GM10266 (cell line): Measurements from ENCODE around the gene IMMP1L.
"Not testable (repeated sequence)": the region's sequence is repeated elsewhere in the genome, so short reads cannot be mapped to it uniquely, and the experiment has no call there.

Experiments used
- DNase-seq: peaks from one replicate; pipeline ENCODE4 v3.0.0; 2012; ENCODE audit errors: extremely low spot score
- TF ChIP-seq, protein P1 (sequence below): IDR thresholded peaks from 2 replicates; pipeline ENCODE4 v1.5.1; 2012; ENCODE audit warnings: mild to moderate bottlenecking, low read depth; ENCODE audit not compliant: control insufficient read depth, insufficient read depth; ENCODE audit errors: missing control alignments

Gene IMMP1L

DNA sequence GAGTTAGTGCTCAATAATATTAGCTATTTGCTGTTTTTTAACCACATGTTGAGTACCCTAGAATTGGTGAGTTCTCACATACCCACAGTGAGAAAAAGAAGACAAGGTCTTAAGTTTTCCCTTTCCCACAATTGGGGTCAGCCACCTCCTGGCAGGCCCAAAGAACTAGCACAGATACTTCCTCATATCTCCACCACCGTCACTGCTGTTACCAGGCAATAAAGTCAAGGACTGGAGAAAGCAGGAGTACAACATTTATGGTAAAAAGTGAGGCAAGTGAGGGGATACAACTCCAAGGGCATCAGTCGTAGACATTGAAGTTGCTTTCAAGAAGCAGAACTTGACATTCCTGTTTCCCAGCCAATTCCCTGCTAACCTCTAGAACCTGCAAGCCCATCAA lies 19.8 kb upstream of the IMMP1L start:
- DNase-seq: no peak
- TF ChIP-seq, protein P1, sequence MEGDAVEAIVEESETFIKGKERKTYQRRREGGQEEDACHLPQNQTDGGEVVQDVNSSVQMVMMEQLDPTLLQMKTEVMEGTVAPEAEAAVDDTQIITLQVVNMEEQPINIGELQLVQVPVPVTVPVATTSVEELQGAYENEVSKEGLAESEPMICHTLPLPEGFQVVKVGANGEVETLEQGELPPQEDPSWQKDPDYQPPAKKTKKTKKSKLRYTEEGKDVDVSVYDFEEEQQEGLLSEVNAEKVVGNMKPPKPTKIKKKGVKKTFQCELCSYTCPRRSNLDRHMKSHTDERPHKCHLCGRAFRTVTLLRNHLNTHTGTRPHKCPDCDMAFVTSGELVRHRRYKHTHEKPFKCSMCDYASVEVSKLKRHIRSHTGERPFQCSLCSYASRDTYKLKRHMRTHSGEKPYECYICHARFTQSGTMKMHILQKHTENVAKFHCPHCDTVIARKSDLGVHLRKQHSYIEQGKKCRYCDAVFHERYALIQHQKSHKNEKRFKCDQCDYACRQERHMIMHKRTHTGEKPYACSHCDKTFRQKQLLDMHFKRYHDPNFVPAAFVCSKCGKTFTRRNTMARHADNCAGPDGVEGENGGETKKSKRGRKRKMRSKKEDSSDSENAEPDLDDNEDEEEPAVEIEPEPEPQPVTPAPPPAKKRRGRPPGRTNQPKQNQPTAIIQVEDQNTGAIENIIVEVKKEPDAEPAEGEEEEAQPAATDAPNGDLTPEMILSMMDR: no peak

DNA sequence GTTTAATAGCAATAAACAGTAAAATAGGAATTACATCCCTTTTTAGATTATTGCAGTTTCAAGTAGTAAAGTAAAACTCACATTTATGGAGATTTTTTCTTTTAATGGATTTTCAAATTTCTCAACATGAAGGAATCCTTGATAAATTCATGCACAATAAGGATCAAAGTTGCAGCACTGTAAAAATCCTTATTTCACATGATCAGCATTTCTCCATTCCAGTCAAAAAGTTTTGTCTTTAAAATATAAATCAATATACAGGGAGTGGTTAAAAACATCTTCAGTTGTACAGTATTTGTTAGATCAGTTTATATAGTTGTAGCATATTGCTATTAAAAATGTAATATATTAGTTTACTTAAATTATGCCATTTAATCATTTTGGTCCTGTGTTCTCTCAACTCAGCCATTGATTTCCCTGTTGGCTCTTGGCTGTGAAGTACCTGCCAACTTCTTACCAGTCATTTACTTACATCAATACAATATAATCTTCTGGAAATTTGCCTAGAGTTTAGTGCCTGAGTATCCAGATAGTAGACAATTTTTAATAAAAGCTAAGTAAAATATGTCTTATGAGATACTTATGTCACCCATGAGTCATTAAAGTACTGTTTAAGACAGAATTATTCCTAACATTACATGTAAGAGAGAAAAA lies 12.2 kb upstream of the IMMP1L start:
- DNase-seq: no peak
- TF ChIP-seq, protein P1: no peak

DNA sequence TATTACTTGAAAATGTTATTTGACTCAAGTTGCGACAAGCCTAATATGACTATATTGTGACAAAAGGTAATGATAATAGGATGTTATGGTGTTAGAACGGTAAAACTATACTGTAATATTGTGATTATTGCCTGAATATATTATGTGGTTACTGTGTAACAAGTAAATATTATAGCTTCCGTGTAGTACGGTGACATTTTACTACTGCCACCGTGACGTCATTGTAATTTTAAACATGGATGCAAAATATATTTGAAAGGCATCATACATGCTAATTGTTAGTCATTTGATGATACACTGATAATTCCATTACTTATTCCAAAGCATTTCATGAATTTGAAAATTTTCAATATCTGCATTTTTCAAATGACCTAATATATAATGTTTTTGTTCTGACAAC lies 2.7 kb upstream of the IMMP1L start:
- no peak for DNase-seq
- TF ChIP-seq, protein P1: no peak

DNA sequence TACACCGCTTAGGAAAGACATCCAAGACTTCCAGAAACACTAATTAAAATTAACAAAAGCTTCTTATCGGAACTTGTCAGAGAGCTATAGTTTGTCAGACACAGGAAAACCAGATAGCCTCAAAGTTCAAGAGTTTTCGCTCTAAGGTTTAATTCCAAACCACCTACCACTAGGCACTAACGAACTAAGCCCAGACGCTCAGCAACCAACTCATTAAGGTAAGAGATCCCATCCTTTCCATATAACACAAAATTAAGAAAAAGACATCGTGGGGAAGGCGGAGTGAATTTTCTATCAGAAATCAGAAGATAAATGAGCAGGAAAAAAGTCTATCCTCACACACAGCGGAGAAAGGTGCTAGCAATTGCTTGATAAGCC lies 382 bp downstream of the IMMP1L start:
- TF ChIP-seq, protein P1: no peak
- no peak for DNase-seq

DNA sequence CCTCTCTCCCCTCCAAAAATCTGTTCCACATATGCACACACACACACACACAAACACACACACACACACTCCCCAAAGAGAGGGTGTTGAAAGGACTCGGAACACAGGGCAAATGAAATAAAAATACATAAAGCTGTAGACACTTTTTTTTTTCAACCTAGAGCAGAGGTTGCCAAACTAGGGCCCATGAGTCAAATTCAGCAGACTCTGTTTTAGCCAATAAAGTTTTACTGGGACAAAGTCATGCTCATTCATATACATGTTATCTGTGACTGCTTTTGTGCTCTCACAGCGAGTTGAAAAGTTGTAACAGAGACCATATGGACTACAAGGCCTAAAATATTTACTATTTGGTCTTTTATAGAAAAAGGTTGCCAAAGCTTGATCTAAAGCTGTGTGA lies 8.9 kb downstream of the IMMP1L start:
- DNase-seq: no peak
- TF ChIP-seq, protein P1: no peak

DNA sequence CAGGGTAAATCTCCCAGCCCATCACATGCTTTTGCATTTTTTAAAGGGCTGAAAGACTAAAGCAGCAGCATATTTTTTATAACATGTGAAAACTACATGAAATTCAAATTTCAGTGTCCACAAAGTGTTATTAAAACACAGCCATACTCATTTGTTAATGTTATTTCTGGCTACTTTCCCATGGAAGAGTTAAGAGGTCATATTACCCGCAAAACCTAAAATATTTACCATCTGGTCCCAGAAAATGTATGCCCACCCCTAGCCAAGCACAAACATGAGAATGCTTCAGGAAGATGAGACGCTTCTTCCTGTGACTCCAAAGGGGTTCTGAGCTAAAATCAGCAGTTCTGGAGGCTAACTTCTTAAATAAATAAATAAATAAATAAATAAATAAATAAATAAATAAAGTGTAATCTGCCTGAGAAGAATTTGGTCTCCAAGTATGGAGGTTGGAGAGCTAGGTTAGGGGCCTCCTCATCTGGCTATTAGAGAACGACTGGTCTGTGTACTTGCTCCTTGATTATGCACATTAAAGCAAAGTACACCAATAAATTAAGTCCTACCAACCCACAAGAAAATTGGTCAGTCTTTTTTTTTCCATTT lies 9.7 kb downstream of the IMMP1L start:
- DNase-seq: no peak
- TF ChIP-seq, protein P1: no peak

DNA sequence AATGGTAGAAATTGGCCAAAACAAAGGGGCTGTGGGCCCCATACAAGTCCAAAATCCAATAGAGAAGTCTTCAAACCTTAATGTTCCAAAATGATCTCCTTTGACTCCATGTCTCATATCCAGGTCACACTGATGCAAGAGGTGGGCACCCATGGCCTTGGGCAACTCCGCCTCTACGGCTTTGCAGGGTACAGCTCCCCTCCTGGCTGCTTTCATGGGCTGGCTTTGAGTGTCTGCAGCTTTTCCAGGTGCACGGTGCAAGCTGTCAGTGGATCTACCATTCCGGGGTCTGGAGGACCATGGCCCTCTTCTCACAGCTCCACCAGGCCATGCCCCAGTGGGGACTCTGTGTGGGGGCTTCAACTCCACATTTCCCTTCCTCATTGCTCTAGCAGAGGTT lies 15.7 kb downstream of the IMMP1L start:
- DNase-seq: not testable (repeated sequence)

DNA sequence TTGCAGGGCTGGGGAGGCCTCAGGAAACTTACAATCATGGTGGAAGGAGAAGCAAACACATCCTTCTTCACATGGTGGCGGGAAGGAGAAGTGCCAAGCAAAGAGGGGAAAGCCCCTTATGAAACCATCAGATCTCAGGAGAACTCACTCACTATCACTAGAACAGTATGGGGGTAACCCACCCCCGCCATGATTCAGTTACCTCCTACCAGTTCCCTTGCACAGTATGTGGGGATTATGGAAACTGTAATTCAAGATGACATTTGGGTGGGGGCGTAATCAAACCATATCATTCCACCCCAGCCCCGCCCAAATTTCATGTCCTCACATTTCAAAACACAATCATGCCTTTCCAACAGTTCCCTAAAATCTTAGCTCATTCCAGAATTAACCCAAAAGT lies 16.2 kb downstream of the IMMP1L start:
- TF ChIP-seq, protein P1: no peak
- DNase-seq: no peak
